K562 (cell line): Measurements from ENCODE around the gene ZCCHC8. TPM values are rescaled to one million over a fixed set of nuclear protein-coding genes. Genes with fewer than 3 reads are reported as not detected.
"Not testable (repeated sequence)": the region's sequence is repeated elsewhere in the genome, so short reads cannot be mapped to it uniquely, and the experiment has no call there.

Source experiments
- ATAC-seq: fragments of 200-7000 bp; cut with Tn5 transposase; 3 replicates; pipeline ENCODE4 v1.9.1; 2020; ENCODE audit warnings: moderate library complexity
- BruUV-seq: library from RNA; stranded (reverse); fragments of 400-500 nt; replicated peaks from 2 replicates; lab custom pipeline; 2021; lab: Mats Ljungman, UMichigan
- CTCF ChIA-PET: fragments of 300-600 bp; formaldehyde crosslinking; extraction: SDS; loops from one replicate; lab custom pipeline; 2021; ENCODE audit warnings: low intra/inter-chr PET ratio; lab: Yijun Ruan, JAX
- POLR2A ChIA-PET: fragments of 300-600, 350-650 bp; sonication (Branson Sonifier 250); formaldehyde crosslinking; extraction: SDS; loops from one replicate; lab custom pipeline; 2021; ENCODE audit warnings: antibody characterized with exemption, inconsistent platforms; lab: Yijun Ruan, JAX
- DNase-seq, 4 experiments: peaks; one replicate each; pipeline versions ENCODE4 v3.0.0 to v3.0.0-alpha.2; 2011 to 2018; ENCODE audit warnings: low spot score in 3 of 4, mixed read lengths in 3 of 4; ENCODE audit errors: extremely low read depth in 1 of 4
- FAIRE-seq: peaks from 2 replicates; lab custom pipeline; 2011; peaks lifted over from hg19 to GRCh38; lab: Jason Lieb, UNC
- H2AFZ ChIP-seq: 2 replicates; pipeline ENCODE4 v1.6.0; 2011; ENCODE audit warnings: low read depth, low read length, control low read depth, inconsistent platforms
- H3K27ac ChIP-seq: fragments of 200-600 bp; 3 replicates; pipeline ENCODE4 v1.8.0; 2011; ENCODE audit warnings: low read depth, mild to moderate bottlenecking, control low read depth, inconsistent platforms, low read length, moderate library complexity, mixed read lengths; ENCODE audit errors: extremely low read depth
- H3K27me3 ChIP-seq, 2 experiments: fragments of 300-600 bp in 1 of 2; 2 replicates in 1 of 2; 3 replicates in 1 of 2; pipeline versions ENCODE4 v1.6.0 to v1.8.0; 2011; ENCODE audit warnings: inconsistent platforms in 2 of 2, low read length in 2 of 2, mild to moderate bottlenecking in 1 of 2, mixed read lengths in 1 of 2, moderate library complexity in 1 of 2; ENCODE audit not compliant: control insufficient read depth in 2 of 2, insufficient read depth in 2 of 2
- H3K36me3 ChIP-seq: fragments of 300-600 bp; 3 replicates; pipeline ENCODE4 v1.8.0; 2011; ENCODE audit warnings: mild to moderate bottlenecking, low read length, inconsistent platforms; ENCODE audit not compliant: control insufficient read depth, insufficient read depth
- H3K4me1 ChIP-seq, 2 experiments: fragments of 200-600 bp in 1 of 2; replicated peaks in 1 of 2; 2 replicates in 1 of 2; 3 replicates in 1 of 2; pipeline versions ENCODE4 v1.5.1 to v1.8.0; 2011; ENCODE audit warnings: inconsistent platforms in 2 of 2, low read length in 2 of 2, mild to moderate bottlenecking in 1 of 2, mixed read lengths in 1 of 2, moderate library complexity in 1 of 2; ENCODE audit not compliant: control insufficient read depth in 2 of 2, insufficient read depth in 2 of 2
- H3K4me2 ChIP-seq: 2 replicates; pipeline ENCODE4 v1.6.1; 2011; ENCODE audit warnings: low read length, control low read depth, inconsistent platforms, mixed read lengths; ENCODE audit not compliant: insufficient read depth
- H3K4me3 ChIP-seq: fragments of 200-600 bp; sonication (generic), shearing (Covaris generic); 2 replicates; pipeline ENCODE4 v1.5.1; 2016; ENCODE audit warnings: control low read depth, inconsistent platforms
- H3K79me2 ChIP-seq: fragments of 200-600 bp; 3 replicates; pipeline ENCODE4 v1.8.0; 2011; ENCODE audit warnings: low read length, inconsistent platforms; ENCODE audit not compliant: control insufficient read depth, insufficient read depth
- H3K9ac ChIP-seq, 2 experiments: 2 replicates each; pipeline versions ENCODE4 v1.6.0 to v1.6.1; 2011; ENCODE audit warnings: low read depth in 2 of 2, low read length in 2 of 2, control low read depth in 1 of 2, inconsistent platforms in 1 of 2, mild to moderate bottlenecking in 1 of 2, mixed read lengths in 1 of 2; ENCODE audit not compliant: insufficient read depth in 1 of 2
- H3K9me1 ChIP-seq: one replicate; pipeline ENCODE4 v1.6.0; 2011; ENCODE audit warnings: inconsistent platforms, mild to moderate bottlenecking, low read length, moderate library complexity; ENCODE audit not compliant: control insufficient read depth, insufficient read depth
- H3K9me3 ChIP-seq: replicated peaks from 2 replicates; pipeline ENCODE4 v1.5.1; 2011; ENCODE audit warnings: low read depth, low read length, inconsistent platforms; ENCODE audit not compliant: control insufficient read depth, insufficient read depth
- H4K20me1 ChIP-seq: replicated peaks from 2 replicates; pipeline ENCODE4 v1.6.1; 2011; ENCODE audit warnings: low read length, inconsistent platforms, mixed read lengths; ENCODE audit not compliant: control insufficient read depth, insufficient read depth
- ATF1 ChIP-seq, 2 experiments: fragments of 450-650 bp in 1 of 2; IDR thresholded peaks; 2 replicates each; pipeline ENCODE4 v1.6.1; 2016; ENCODE audit warnings: missing compliant biosample characterization in 1 of 2, missing genetic modification characterization in 1 of 2
- ATF7 ChIP-seq: fragments of 450-650 bp; IDR thresholded peaks from 2 replicates; pipeline ENCODE4 v1.7.1; 2014; ENCODE audit warnings: mild to moderate bottlenecking, moderate library complexity
- CEBPB ChIP-seq: fragments of 450-650 bp; IDR thresholded peaks from 2 replicates; pipeline ENCODE4 v1.6.1; 2016; ENCODE audit warnings: missing genetic modification characterization, missing compliant biosample characterization
- CREM ChIP-seq: IDR thresholded peaks from 2 replicates; pipeline ENCODE4 v1.6.1; 2014; ENCODE audit warnings: antibody characterized with exemption, low read depth
- KLF6 ChIP-seq: fragments of 250-450 bp; sonication (Bioruptor Pico); IDR thresholded peaks from 2 replicates; pipeline ENCODE4 v1.4.0; 2020; ENCODE audit warnings: mild to moderate bottlenecking, moderate library complexity, borderline replicate concordance
- TRIM24 ChIP-seq, 2 experiments: fragments of 450-650 bp; IDR thresholded peaks; 2 replicates each; pipeline ENCODE4 v1.6.1; 2016
- WGBS: fragments of 100-300 bp; shearing (Covaris generic); methylation state at CpG from one replicate; pipeline ENCODE4 v1.1.6; 2016; ENCODE audit warnings: low coverage, mixed read lengths; ENCODE audit not compliant: insufficient coverage; ENCODE audit errors: missing lambda C conversion rate; 5-methylcytosine and 5-hydroxymethylcytosine counted together
- in situ Hi-C: fragments of 300-500 bp; cut with MboI; formaldehyde crosslinking; loops from 4 replicates; pipeline ENCODE4 v1.15.0; 2018; ENCODE audit warnings: inconsistent platforms, mixed read lengths
- intact Hi-C: fragments of 100-400 bp; cut with micrococcal nuclease; formaldehyde crosslinking; loops from 2 replicates; pipeline ENCODE4 v1.14.2; 2022
- polyA plus RNA-seq, 8 experiments: library from polyadenylated mRNA; depleted of rRNA in 4 of 8; stranded (reverse) in 5 of 8; unstranded in 3 of 8; fragments of >200 nt; fragmentation: Nextera tagmentation in 2 of 8; fragmentation: Illumina TruSeq in 1 of 8; extraction: Ambion mirVana in 2 of 8; extraction: Trizol in 1 of 8; gene quantifications; 2 replicates each; pipeline versions ENCODE4 v1.2.1 to v1.2.3, GENCODE V29; 2011 to 2014; ENCODE audit warnings: inconsistent platforms in 1 of 8, missing spikeins in 1 of 8
- total RNA-seq, 7 experiments: library from RNA; depleted of rRNA in 6 of 7; stranded (reverse); fragments of >200 nt in 6 of 7; fragmentation: Illumina TruSeq in 2 of 7; extraction: Trizol in 2 of 7; gene quantifications; 2 replicates each; pipeline versions ENCODE4 v1.2.1 to v1.2.3, GENCODE V29; 2011 to 2021; ENCODE audit warnings: low replicate concordance in 1 of 7
- TF ChIP-seq, protein P1 (sequence below): sonication (generic); formaldehyde crosslinking; IDR thresholded peaks from 2 replicates; pipeline ENCODE4 v1.9.0; 2022; ENCODE audit warnings: mild to moderate bottlenecking, missing genetic modification reagents
- TF ChIP-seq, protein P2 (sequence below): fragments of 450-650 bp; IDR thresholded peaks from 2 replicates; pipeline ENCODE4 v1.6.1; 2016; ENCODE audit warnings: missing biosample characterization, missing genetic modification characterization
- TF ChIP-seq, protein P3 (sequence below), 2 experiments: fragments of 250-450 bp in 1 of 2; fragments of 450-650 bp in 1 of 2; sonication (Bioruptor Pico) in 1 of 2; IDR thresholded peaks; 2 replicates each; pipeline versions ENCODE4 v1.6.1 to v1.8.0; 2016 to 2021; ENCODE audit warnings: mild to moderate bottlenecking in 2 of 2, moderate library complexity in 2 of 2, missing compliant biosample characterization in 1 of 2, missing genetic modification characterization in 1 of 2

ZCCHC8 gene
- total and polyA plus RNA-seq, 9 of the 15 experiments (the other 6 are each of a cell fraction or from before 2014, with no cell fraction given): 14.8 to 50.9 (median 34.1) TPM

DNA sequence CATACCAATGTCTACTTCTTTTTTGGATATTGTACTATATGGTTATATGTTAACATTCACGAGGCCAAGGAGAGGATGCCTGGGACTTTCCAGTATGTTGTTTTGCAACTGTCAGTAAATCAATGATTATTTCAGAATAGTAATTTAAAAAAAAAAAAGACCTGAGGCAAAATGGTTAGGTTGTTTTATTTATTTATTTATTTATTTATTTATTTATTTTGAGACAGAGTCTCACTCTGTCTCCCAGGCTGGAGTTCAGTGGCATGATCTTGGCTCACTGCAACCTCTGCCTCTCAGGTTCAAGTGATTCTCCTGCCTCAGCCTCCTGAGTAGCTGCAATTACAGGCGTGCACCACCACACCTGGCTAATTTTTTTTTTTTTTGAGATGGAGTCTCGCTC lies 52.9 kb downstream of the ZCCHC8 start:
- ATAC-seq: peak; percentile 25; the same call in 1 of the 3 replicates
- WGBS: 82% methylated on average over 2 of the region's 3 CpGs
- POLR2A ChIA-PET: interaction anchor here (0.7 to 1.4 kb wide), 4 partner anchors 21 to 138 kb away, joined by 3 to 4 read pairs (median 3); no protein-coding TSS in a partner anchor
- H3K4me3 ChIP-seq, H3K9me1 ChIP-seq, H3K9ac ChIP-seq, H3K27ac ChIP-seq, H4K20me1 ChIP-seq, H2AFZ ChIP-seq, H3K9me3 ChIP-seq, H3K4me1 ChIP-seq, DNase-seq, BruUV-seq, intact Hi-C loops, CTCF ChIA-PET, in situ Hi-C loops, H3K4me2 ChIP-seq, H3K27me3 ChIP-seq, H3K79me2 ChIP-seq, FAIRE-seq, H3K36me3 ChIP-seq: not testable (repeated sequence)

DNA sequence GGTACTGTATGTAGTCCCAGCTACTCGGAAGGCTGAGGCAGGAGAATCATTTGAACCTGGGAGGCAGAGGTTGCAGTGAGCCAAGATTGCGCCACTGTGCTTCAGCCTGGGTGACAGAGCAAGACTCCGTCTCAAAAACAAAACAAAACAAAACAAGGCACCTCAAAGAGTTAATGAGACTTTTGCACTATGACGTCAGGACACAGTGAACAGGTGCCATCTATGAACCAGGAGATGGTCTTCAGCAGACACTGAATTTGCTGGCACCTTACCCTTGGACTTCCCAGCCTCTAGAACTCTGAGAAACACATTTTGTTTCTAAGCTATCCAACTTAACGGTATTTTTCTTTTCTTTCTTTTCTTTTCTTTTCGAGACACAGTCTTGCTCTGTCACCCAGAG lies 54.3 kb downstream of the ZCCHC8 start:
- H3K4me3 ChIP-seq; CTCF ChIA-PET; DNase-seq; H3K9me1 ChIP-seq; H4K20me1 ChIP-seq; H3K4me2 ChIP-seq; intact Hi-C loops; H3K9me3 ChIP-seq; H3K4me1 ChIP-seq; FAIRE-seq; H3K27me3 ChIP-seq; in situ Hi-C loops; BruUV-seq; H3K79me2 ChIP-seq; H3K36me3 ChIP-seq; TF ChIP-seq ATF1 (CRISPR knock-in tag; IDR thresholded peaks at IDR 0.05): not testable (repeated sequence)
- ATAC-seq: peak; percentile 44
- 43% methylated on average over 6 of the region's 6 CpGs for WGBS
- H2AFZ ChIP-seq: peak overlapping the region; percentile 37
- TF ChIP-seq ATF1 (tag; IDR thresholded peaks at IDR 0.05) (0 out of 2 replicates have a peak, but pooled peaks have one; percentile 19), TRIM24 (IDR thresholded peaks at IDR 0.05) (peak in 1 of 2 experiments; percentile 9; a peak in 1 of 4 replicates), CREM (0 out of 2 replicates have a peak, but pooled peaks have one; percentile 43), ATF7 (peak; percentile 38; the same call in 1 of the 2 replicates), KLF6 (CRISPR knock-in tag) (0 out of 2 replicates have a peak, but pooled peaks have one; percentile 56), CEBPB (tag) (peak; percentile 59)
- TF ChIP-seq, protein P1, sequence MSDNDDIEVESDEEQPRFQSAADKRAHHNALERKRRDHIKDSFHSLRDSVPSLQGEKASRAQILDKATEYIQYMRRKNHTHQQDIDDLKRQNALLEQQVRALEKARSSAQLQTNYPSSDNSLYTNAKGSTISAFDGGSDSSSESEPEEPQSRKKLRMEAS: peak; percentile 18; the same call in 1 of the 2 replicates
- TF ChIP-seq, protein P2, sequence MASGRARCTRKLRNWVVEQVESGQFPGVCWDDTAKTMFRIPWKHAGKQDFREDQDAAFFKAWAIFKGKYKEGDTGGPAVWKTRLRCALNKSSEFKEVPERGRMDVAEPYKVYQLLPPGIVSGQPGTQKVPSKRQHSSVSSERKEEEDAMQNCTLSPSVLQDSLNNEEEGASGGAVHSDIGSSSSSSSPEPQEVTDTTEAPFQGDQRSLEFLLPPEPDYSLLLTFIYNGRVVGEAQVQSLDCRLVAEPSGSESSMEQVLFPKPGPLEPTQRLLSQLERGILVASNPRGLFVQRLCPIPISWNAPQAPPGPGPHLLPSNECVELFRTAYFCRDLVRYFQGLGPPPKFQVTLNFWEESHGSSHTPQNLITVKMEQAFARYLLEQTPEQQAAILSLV (tag): 0 out of 2 replicates have a peak, but pooled peaks have one; percentile 42
- TF ChIP-seq, protein P3, sequence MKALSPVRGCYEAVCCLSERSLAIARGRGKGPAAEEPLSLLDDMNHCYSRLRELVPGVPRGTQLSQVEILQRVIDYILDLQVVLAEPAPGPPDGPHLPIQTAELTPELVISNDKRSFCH (CRISPR knock-in tag; IDR thresholded peaks at IDR 0.05): not testable (repeated sequence)
- TF ChIP-seq, protein P3 (tag; IDR thresholded peaks at IDR 0.05): 0 out of 2 replicates have a peak, but pooled peaks have one; percentile 15
- TF ChIP-seq, all 486 proteins: peak for 9; not testable (repeated sequence) for 477
- POLR2A ChIA-PET: interaction anchor here (1.3 kb wide), 1 partner anchor 49 kb away, joined by 3 read pairs; no protein-coding TSS in a partner anchor
- not testable (repeated sequence) for H3K27ac ChIP-seq, H3K9ac ChIP-seq
